SU-DHL-6 (cell line): ENCODE results near the gene LVRN.

Experiments used
- H2AFZ ChIP-seq: fragments of 200-600 bp; sonication (generic); 2 replicates; pipeline ENCODE4 v1.6.1; 2014; ENCODE audit warnings: low read depth, mild to moderate bottlenecking, moderate library complexity, mixed read lengths, antibody characterized with exemption, low read length; ENCODE audit not compliant: severe bottlenecking
- H3F3A ChIP-seq: fragments of 200-600 bp; shearing (Covaris generic); 2 replicates; pipeline ENCODE4 v1.6.0; 2016; ENCODE audit warnings: antibody characterized with exemption, mild to moderate bottlenecking; ENCODE audit not compliant: insufficient read depth
- H3K27ac ChIP-seq: fragments of 200-600 bp; sonication (generic); 2 replicates; pipeline ENCODE4 v1.5.1; 2016; ENCODE audit warnings: low read depth, mild to moderate bottlenecking, low read length, moderate library complexity, mixed read lengths
- H3K27me3 ChIP-seq: fragments of 200-600 bp; sonication (generic), shearing (Covaris generic); 2 replicates; pipeline ENCODE4 v1.6.0; 2014; ENCODE audit warnings: mild to moderate bottlenecking, low read length
- H3K36me3 ChIP-seq: fragments of 200-600 bp; sonication (generic); 2 replicates; pipeline ENCODE4 v1.6.1; 2014; ENCODE audit warnings: mild to moderate bottlenecking, low read length, mixed read lengths
- H3K4me2 ChIP-seq: fragments of 300-600, 200-600 bp; shearing (Covaris generic), sonication (generic); 2 replicates; pipeline ENCODE4 v1.6.0; 2014; ENCODE audit warnings: low read length, low read depth, mild to moderate bottlenecking; ENCODE audit not compliant: poor library complexity, severe bottlenecking
- H3K4me3 ChIP-seq: fragments of 200-600 bp; sonication (generic); 2 replicates; pipeline ENCODE4 v1.5.1; 2014; ENCODE audit warnings: antibody characterized with exemption, low read length, mild to moderate bottlenecking, mixed read lengths; ENCODE audit not compliant: insufficient read depth, poor library complexity, severe bottlenecking
- H3K79me2 ChIP-seq: fragments of 200-600 bp; sonication (generic); 2 replicates; pipeline ENCODE4 v1.6.1; 2014; ENCODE audit warnings: mild to moderate bottlenecking, low read length, moderate library complexity; ENCODE audit not compliant: insufficient read depth
- H3K9ac ChIP-seq: fragments of 200-600 bp; sonication (generic); 2 replicates; pipeline ENCODE4 v1.7.0; 2014; ENCODE audit warnings: mild to moderate bottlenecking, low read length
- H3K9me2 ChIP-seq: fragments of 200-600 bp; sonication (generic); replicated peaks from 2 replicates; pipeline ENCODE4 v1.6.1; 2014; ENCODE audit warnings: low read length; ENCODE audit not compliant: insufficient read depth
- H3K9me3 ChIP-seq: fragments of 200-600 bp; sonication (generic); 2 replicates; pipeline ENCODE4 v1.6.1; 2014; ENCODE audit warnings: low read length, mixed read lengths; ENCODE audit not compliant: insufficient read depth
- H4K20me1 ChIP-seq: fragments of 200-600 bp; sonication (generic); 2 replicates; pipeline ENCODE4 v1.6.1; 2014; ENCODE audit warnings: low read depth, mild to moderate bottlenecking, antibody characterized with exemption, low read length, moderate library complexity, mixed read lengths
- CTCF ChIP-seq: fragments of 200-600 bp; sonication (generic); IDR thresholded peaks from one replicate; pipeline ENCODE4 v1.5.1; 2017; ENCODE audit warnings: antibody characterized with exemption, mild to moderate bottlenecking, low read length, moderate library complexity; ENCODE audit not compliant: insufficient read depth, poor library complexity, severe bottlenecking
- EZH2phosphoT487 ChIP-seq: fragments of 200-600 bp; sonication (generic), shearing (Covaris generic); conservative IDR thresholded peaks from 2 replicates; pipeline ENCODE4 v1.6.1; 2018; ENCODE audit warnings: mild to moderate bottlenecking, antibody characterized with exemption, low read length, moderate library complexity, mixed read lengths

LVRN gene

DNA sequence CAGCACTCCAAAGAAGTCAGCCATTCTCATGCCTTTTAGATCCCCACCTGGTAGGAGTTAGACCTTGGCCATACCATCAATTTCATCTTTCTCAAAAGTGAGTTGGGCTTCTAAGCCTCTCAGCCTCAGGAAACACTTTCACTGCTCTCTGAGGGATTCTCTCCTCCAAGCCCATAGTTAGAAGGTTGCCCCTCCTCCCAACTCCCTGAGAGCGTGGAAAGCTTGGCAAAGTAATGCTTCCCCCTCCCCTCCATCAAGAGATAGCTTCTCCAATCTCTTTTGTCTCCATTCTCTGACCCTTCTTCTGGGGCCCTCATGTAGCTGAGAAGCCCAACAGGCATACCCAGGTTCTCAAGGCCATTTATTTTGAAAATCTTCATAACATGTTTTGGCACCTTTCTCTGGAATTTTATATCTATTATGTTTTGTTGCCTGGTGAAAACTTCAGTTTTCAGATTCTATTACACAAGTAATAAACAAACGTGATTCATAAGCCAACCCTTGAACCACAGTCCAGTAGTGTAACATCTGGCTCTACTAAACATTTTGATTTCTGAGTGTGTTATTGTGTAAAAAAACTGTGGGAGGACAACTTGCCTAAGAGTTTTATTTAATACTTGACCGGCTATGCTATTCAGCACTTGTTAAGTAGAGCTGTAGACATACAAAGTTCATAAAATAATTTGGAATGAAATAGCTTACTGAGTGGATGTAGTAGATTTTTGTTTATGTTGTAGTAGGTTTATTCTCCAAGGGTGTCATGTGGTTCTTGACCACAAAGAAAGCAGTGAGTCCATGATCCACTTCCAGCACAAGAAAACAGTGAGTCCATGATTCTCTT, 17.1 kb downstream of the LVRN start:
- Histone ChIP-seq H4K20me1 (no peaks in the 10 kb centered on the region), H2AFZ (no peak overlapping the region), H3K4me2 (no peak overlapping the region), H3K27ac (no peak overlapping the region), H3K9me3 (no peaks in the 10 kb centered on the region), H3F3A (no peaks in the 10 kb centered on the region), H3K36me3 (no peaks in the 10 kb centered on the region), H3K9ac (no peak overlapping the region), H3K27me3 (no peaks in the 10 kb centered on the region), H3K4me3 (no peak overlapping the region), H3K79me2 (no peaks in the 10 kb centered on the region), H3K9me2 (no peaks in the 10 kb centered on the region)
- TF ChIP-seq CTCF: no peak
- no peak for TF ChIP-seq EZH2phosphoT487

DNA sequence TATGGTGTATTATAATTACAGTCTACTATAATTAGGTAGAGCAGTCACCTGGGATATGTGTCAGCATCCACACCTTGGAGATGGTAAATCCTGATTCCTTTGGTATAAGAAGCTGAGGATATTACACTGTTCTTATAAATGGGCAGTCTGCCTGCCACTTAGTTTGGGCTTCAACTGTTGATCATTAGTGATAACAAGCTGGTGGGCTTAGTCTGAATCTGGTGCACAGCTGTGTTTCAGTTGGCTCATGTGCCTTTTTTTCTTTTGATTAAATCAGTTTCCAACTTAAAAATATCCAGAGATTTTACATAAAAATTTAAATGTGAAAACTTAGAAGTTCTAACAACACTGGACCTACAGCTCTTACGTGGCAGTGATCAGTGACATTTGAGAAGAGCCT, 21.2 kb downstream of the LVRN start:
- no peaks in the 10 kb centered on the region for H3K36me3 ChIP-seq
- H3F3A ChIP-seq: no peaks in the 10 kb centered on the region

GRCh38 chr5:115985802-115986757, 23.8 kb downstream of the LVRN start:
- Histone ChIP-seq H3K36me3 (no peaks in the 10 kb centered on the region), H3F3A (no peaks in the 10 kb centered on the region), H3K27me3 (no peaks in the 10 kb centered on the region), H3K79me2 (no peaks in the 10 kb centered on the region), H3K27ac (no peak overlapping the region), H3K9me2 (no peaks in the 10 kb centered on the region), H3K4me2 (no peak overlapping the region), H4K20me1 (no peaks in the 10 kb centered on the region), H3K4me3 (no peak overlapping the region), H3K9me3 (no peaks in the 10 kb centered on the region), H3K9ac (no peak overlapping the region), H2AFZ (no peak overlapping the region)
- no peak for TF ChIP-seq CTCF
- no peak for TF ChIP-seq EZH2phosphoT487

More for the DNA sequence above, 21.2 kb downstream of the LVRN start:
- H3K27me3 ChIP-seq: no peaks in the 10 kb centered on the region
- no peak overlapping the region for H3K27ac ChIP-seq
- no peaks in the 10 kb centered on the region for H3K9me2 ChIP-seq
- H3K9me3 ChIP-seq: no peaks in the 10 kb centered on the region
- no peaks in the 10 kb centered on the region for H3K79me2 ChIP-seq
- no peak overlapping the region for H3K9ac ChIP-seq
- H3K4me2 ChIP-seq: no peak overlapping the region
- no peaks in the 10 kb centered on the region for H4K20me1 ChIP-seq
- TF ChIP-seq EZH2phosphoT487 (no peak), CTCF (no peak)
- no peak overlapping the region for H2AFZ ChIP-seq
- no peak overlapping the region for H3K4me3 ChIP-seq
